Germinal center (tissue), 1 donor: ENCODE data around the gene RBM12.

Experiments
- DNase-seq: peaks from one replicate; pipeline ENCODE4 v3.0.0; 2012; ENCODE audit warnings: mixed read lengths, low spot score

The RBM12 gene

GRCh38 chr20:35657271-35657670 lies 7.4 kb downstream of the RBM12 start:
- no peak for DNase-seq

GRCh38 chr20:35654415-35654814 lies 10.3 kb downstream of the RBM12 start:
- no peak for DNase-seq

GRCh38 chr20:35653893-35654292 lies 10.8 kb downstream of the RBM12 start:
- no peak for DNase-seq

GRCh38 chr20:35653430-35653734 lies 11.3 kb downstream of the RBM12 start:
- DNase-seq = no peak

GRCh38 chr20:35652641-35653429 lies 11.9 kb downstream of the RBM12 start:
- DNase-seq = no peak

GRCh38 chr20:35651958-35652357 lies 12.7 kb downstream of the RBM12 start:
- no peak for DNase-seq

GRCh38 chr20:35650632-35651031 lies 14.1 kb downstream of the RBM12 start:
- no peak for DNase-seq

- no peak for DNase-seq
Observed at GRCh38 chr20:35648836-35649235, 15.9 kb downstream of the RBM12 start.

GRCh38 chr20:35644806-35645205 lies 19.9 kb downstream of the RBM12 start:
- DNase-seq = no peak

- no peak for DNase-seq
Observed at GRCh38 chr20:35643045-35643444, 21.7 kb downstream of the RBM12 start.

- DNase-seq = no peak
Observed at GRCh38 chr20:35641743-35642142, 23.0 kb downstream of the RBM12 start.

- no peak for DNase-seq
Observed at GRCh38 chr20:35640724-35641123, 24.0 kb downstream of the RBM12 start.

- DNase-seq = no peak
Observed at GRCh38 chr20:35638751-35639150, 25.9 kb downstream of the RBM12 start.

GRCh38 chr20:35637276-35637675 lies 27.4 kb downstream of the RBM12 start:
- no peak for DNase-seq

- no peak for DNase-seq
Observed at GRCh38 chr20:35636095-35636494, 28.6 kb downstream of the RBM12 start.

- DNase-seq = no peak
Observed at GRCh38 chr20:35635652-35636051, 29.0 kb downstream of the RBM12 start.

GRCh38 chr20:35632539-35633115 lies 32.1 kb downstream of the RBM12 start:
- DNase-seq = no peak

- DNase-seq = no peak
Observed at GRCh38 chr20:35630636-35631035, 34.1 kb downstream of the RBM12 start.

GRCh38 chr20:35629427-35630145 lies 35.1 kb downstream of the RBM12 start:
- DNase-seq = no peak

GRCh38 chr20:35627121-35627520 lies 37.6 kb downstream of the RBM12 start:
- no peak for DNase-seq

GRCh38 chr20:35626386-35627001 lies 38.2 kb downstream of the RBM12 start:
- no peak for DNase-seq

GRCh38 chr20:35625584-35626385 lies 38.9 kb downstream of the RBM12 start:
- no peak for DNase-seq
